Smooth muscle cell (in vitro differentiated cells): ENCODE measurements around the gene FGR. TPM values are rescaled to one million over a fixed set of nuclear protein-coding genes. Genes with fewer than 3 reads are reported as not detected.
A peak's percentile ranks its signal among the peaks of the same experiment; 100 is the strongest.

Source experiments
- DNase-seq: peaks from one replicate; lab custom pipeline; 2025; ENCODE audit not compliant: unreplicated experiment; lab: John Stamatoyannopoulos, UW
- H2AFZ ChIP-seq: fragments of 200-600 bp; sonication (generic); 2 replicates; pipeline ENCODE4 v1.6.0; 2016; ENCODE audit warnings: antibody characterized with exemption, low read depth, mild to moderate bottlenecking
- H3F3A ChIP-seq: fragments of 200-600 bp; sonication (generic); 2 replicates; pipeline ENCODE4 v1.6.0; 2017; ENCODE audit warnings: antibody characterized with exemption, low read depth
- H3K27ac ChIP-seq: fragments of 200-600 bp; sonication (generic); 2 replicates; pipeline ENCODE4 v1.5.1; 2016; ENCODE audit warnings: low read depth, mild to moderate bottlenecking
- H3K27me3 ChIP-seq: fragments of 200-600 bp; sonication (generic); 2 replicates; pipeline ENCODE4 v1.6.1; 2016; ENCODE audit warnings: low read depth, mild to moderate bottlenecking
- H3K36me3 ChIP-seq: fragments of 200-600 bp; sonication (generic); 2 replicates; pipeline ENCODE4 v1.5.1; 2016; ENCODE audit warnings: low read depth
- H3K4me1 ChIP-seq: fragments of 200-600 bp; sonication (generic); 2 replicates; pipeline ENCODE4 v1.5.1; 2016; ENCODE audit warnings: low read depth
- H3K4me2 ChIP-seq: fragments of 200-600 bp; sonication (generic); 2 replicates; pipeline ENCODE4 v1.6.0; 2016; ENCODE audit warnings: mild to moderate bottlenecking
- H3K4me3 ChIP-seq: fragments of 200-600 bp; sonication (generic); 2 replicates; pipeline ENCODE4 v1.5.1; 2016; ENCODE audit warnings: mild to moderate bottlenecking
- H3K79me2 ChIP-seq: fragments of 200-600 bp; sonication (generic); 2 replicates; pipeline ENCODE4 v1.6.0; 2016; ENCODE audit warnings: low read depth, mild to moderate bottlenecking
- H3K9ac ChIP-seq: fragments of 200-600 bp; sonication (generic); 2 replicates; pipeline ENCODE4 v1.6.0; 2016; ENCODE audit warnings: low read depth
- H3K9me3 ChIP-seq: fragments of 200-600 bp; sonication (generic); replicated peaks from 2 replicates; pipeline ENCODE4 v1.5.1; 2016; ENCODE audit warnings: low read depth
- H4K20me1 ChIP-seq: fragments of 200-600 bp; sonication (generic); 2 replicates; pipeline ENCODE4 v1.6.0; 2016; ENCODE audit warnings: low read depth
- CTCF ChIP-seq: fragments of 200-600 bp; sonication (generic); IDR thresholded peaks from 2 replicates; pipeline ENCODE4 v1.5.1; 2017; ENCODE audit warnings: borderline replicate concordance, mild to moderate bottlenecking, antibody characterized with exemption; ENCODE audit not compliant: insufficient read depth, poor library complexity, severe bottlenecking
- WGBS: methylation state at CpG from one replicate; pipeline ENCODE4 v1.1.7; 2016; ENCODE audit warnings: low lambda C conversion rate; 5-methylcytosine and 5-hydroxymethylcytosine counted together
- polyA plus RNA-seq: library from polyadenylated mRNA; unstranded; fragments of >200 nt; fragmentation: Nextera tagmentation; extraction: Ambion mirVana; gene quantifications from 2 replicates; pipeline ENCODE4 v1.2.1, GENCODE V29; 2016
- total RNA-seq: library from RNA; depleted of rRNA; stranded (reverse); fragments of >200 nt; gene quantifications from 2 replicates; pipeline ENCODE4 v1.2.3, GENCODE V29; 2014

The FGR gene
- total and polyA plus RNA-seq, 2 experiments from 2014 or later: 0.10 to 1.3 TPM

GRCh38 chr1:27669876-27670275 is 34.9 kb upstream of the FGR start:
- H4K20me1 ChIP-seq: no peaks in the 10 kb centered on the region
- H3K4me2 ChIP-seq: peak overlapping the region; percentile 91
- H3K4me3 ChIP-seq: no peak overlapping the region
- TF ChIP-seq CTCF: peak; percentile 3
- H2AFZ ChIP-seq: no peak overlapping the region
- no peak for DNase-seq
- H3K36me3 ChIP-seq: no peaks in the 10 kb centered on the region
- H3K9me3 ChIP-seq: no peaks in the 10 kb centered on the region
- no peaks in the 10 kb centered on the region for H3K79me2 ChIP-seq
- H3F3A ChIP-seq: peaks cover 4% of the 10 kb centered on the region
- WGBS: 95% methylated on average over 4 of the region's 4 CpGs
- no peaks in the 10 kb centered on the region for H3K4me1 ChIP-seq
- no peak overlapping the region for H3K27ac ChIP-seq
- no peaks in the 10 kb centered on the region for H3K27me3 ChIP-seq
- no peak overlapping the region for H3K9ac ChIP-seq

DNA sequence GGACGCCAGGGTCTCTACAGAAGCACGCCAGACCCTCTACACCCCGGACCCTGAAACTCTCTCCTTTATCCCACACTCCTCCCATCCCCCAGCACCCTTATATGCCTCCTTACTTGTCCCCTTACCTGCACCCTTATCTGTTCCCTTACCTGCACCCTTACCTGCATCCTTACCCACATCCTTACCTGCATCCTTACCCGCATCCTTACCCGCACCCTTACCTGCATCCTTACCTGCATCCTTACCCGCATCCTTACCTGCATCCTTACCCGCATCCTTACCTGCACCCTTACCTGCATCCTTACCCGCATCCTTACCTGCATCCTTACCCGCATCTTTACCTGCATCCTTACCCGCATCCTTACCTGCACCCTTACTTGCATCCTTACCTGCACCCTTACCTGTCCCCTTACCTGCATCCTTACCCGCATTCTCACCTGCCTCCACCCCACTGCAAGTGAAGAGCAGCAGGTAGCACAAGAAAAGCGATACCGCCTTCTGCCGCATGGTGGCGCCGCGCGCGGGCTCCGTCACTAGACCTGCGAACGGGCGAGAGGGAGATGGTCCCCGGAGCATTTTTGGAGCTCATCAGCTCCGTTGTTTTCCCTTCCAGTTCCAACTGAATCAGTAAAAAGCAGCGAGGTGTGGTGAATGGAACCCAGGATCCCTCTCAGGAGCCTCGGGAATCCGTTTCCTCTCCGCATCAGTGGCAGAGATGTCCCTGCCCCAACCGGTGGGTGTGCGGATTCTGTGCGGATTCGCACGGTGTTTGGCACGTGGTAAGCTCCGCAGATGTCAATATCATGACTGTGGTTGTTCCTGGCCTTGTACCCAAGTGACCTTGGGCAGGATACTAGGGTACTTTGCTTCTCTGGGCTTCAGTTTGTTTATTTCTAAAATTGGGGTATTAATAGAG is 34.1 kb upstream of the FGR start:
- Histone ChIP-seq H3K79me2 (no peaks in the 10 kb centered on the region), H3F3A (peaks cover 4% of the 10 kb centered on the region), H3K27ac (no peak overlapping the region), H3K4me1 (no peaks in the 10 kb centered on the region), H4K20me1 (no peaks in the 10 kb centered on the region), H3K4me3 (peak overlapping the region; percentile 50), H2AFZ (peak overlapping the region; percentile 98), H3K36me3 (no peaks in the 10 kb centered on the region), H3K9me3 (no peaks in the 10 kb centered on the region), H3K9ac (no peak overlapping the region), H3K27me3 (no peaks in the 10 kb centered on the region), H3K4me2 (peak overlapping the region; percentile 91)
- DNase-seq: peak; percentile 35
- WGBS: 22% methylated on average over 36 of the region's 36 CpGs
- peak; percentile 87 for TF ChIP-seq CTCF

DNA sequence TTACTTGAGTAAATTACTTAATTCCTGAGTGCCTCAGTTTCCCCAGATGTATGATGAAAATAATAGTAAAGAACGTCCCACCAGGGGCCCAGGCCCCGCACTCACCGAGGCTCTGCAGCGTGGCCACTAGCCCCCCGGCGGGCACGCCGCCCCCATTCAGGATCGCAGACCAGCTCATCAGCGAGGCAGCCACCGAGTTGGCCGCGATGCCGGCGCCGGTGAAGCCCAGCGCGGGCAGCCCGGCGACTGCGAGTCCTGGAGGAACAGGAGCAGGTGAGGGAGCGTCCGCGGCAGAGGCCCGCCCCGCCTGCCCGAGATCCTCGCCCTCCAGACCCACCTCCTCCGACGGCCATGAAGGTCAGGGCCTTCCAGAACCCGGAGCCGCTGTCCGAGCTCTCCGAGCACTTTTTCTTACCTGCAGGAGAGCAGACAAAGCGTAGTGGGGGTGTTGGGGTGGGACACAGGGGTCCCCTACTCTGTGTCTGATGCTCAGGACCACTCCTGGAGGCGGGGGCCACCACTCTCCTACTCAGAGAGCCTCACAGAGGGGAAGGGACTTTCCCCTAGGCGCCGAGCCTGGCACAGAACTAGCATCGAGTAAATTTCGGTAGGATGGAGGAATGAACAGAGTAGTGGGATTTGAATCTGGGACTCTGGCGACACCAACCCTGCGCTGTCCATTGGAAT is 33.3 kb upstream of the FGR start:
- H4K20me1 ChIP-seq: no peaks in the 10 kb centered on the region
- H3K79me2 ChIP-seq: no peaks in the 10 kb centered on the region
- no peaks in the 10 kb centered on the region for H3K36me3 ChIP-seq
- H3K27me3 ChIP-seq: no peaks in the 10 kb centered on the region
- no peak overlapping the region for H2AFZ ChIP-seq
- 92% methylated on average over 42 of the region's 42 CpGs for WGBS
- H3K4me3 ChIP-seq: no peak overlapping the region
- no peak for TF ChIP-seq CTCF
- H3K4me2 ChIP-seq: no peak overlapping the region
- H3K9ac ChIP-seq: no peak overlapping the region
- H3K4me1 ChIP-seq: no peaks in the 10 kb centered on the region
- peaks cover 4% of the 10 kb centered on the region for H3F3A ChIP-seq
- H3K9me3 ChIP-seq: no peaks in the 10 kb centered on the region
- DNase-seq: no peak
- H3K27ac ChIP-seq: no peak overlapping the region
